ENCODE measurements around the gene FBP1. TPM values are rescaled to one million over a fixed set of nuclear protein-coding genes. Genes with fewer than 3 reads are reported as not detected.

FBP1 gene
- total RNA-seq, 1 experiment from 2014 or later: 1.9 TPM

- no peak overlapping the region for H2BK15ac ChIP-seq (ENCODE audit: low read depth, low read length)
- peaks cover 0 to 2% (median 0%) of the 10 kb centered on the region in 3 experiments; a peak in 2 of 7 replicates for H3K36me3 Mint-ChIP-seq (ENCODE audit: insufficient read depth in 1 of 3, low read depth in 3 of 3)
- H3K18ac ChIP-seq (ENCODE audit: insufficient read length, low read depth, low read length): no peak overlapping the region
- peaks cover 40% of the 10 kb centered on the region for H3K27me3 Mint-ChIP-seq (ENCODE audit: low read depth)
- H3K4me1 Mint-ChIP-seq: peaks cover 5 to 19% of the 10 kb centered on the region in 2 experiments; a peak in 3 of 4 replicates
- no peak overlapping the region for H3K23ac ChIP-seq (ENCODE audit: insufficient read length, low read depth, low read length)
- H3K4me1 ChIP-seq (ENCODE audit: insufficient read depth, low read length): peaks cover 4% of the 10 kb centered on the region; the same call in 1 of the 2 replicates
- no peak for DNase-seq
- TF ChIP-seq CTCF (conservative IDR thresholded peaks at IDR 0.05): no peak
- H2BK20ac ChIP-seq (ENCODE audit: low read depth, low read length, poor library complexity, severe bottlenecking): no peak overlapping the region
- H2AFZ ChIP-seq (ENCODE audit: low read length): no peak overlapping the region
- WGBS (ENCODE audit: extremely low coverage, insufficient read length, low lambda C conversion rate): no CpG with 5 or more reads among the region's 4 CpGs
- H3K4ac ChIP-seq (ENCODE audit: low read depth, low read length): no peak overlapping the region
- no peak overlapping the region for H3K9ac ChIP-seq (ENCODE audit: extremely low read depth, insufficient read length, low read length)
- no peaks in the 10 kb centered on the region for H4K20me1 ChIP-seq (ENCODE audit: control insufficient read depth, insufficient read depth, insufficient read length)
- no peak overlapping the region for H2BK12ac ChIP-seq (ENCODE audit: insufficient read length, low read depth, low read length)
- no peaks in the 10 kb centered on the region for H3K9me3 Mint-ChIP-seq
- no peak overlapping the region for H2BK120ac ChIP-seq (ENCODE audit: low read depth, low read length, poor library complexity, severe bottlenecking)
- H4K91ac ChIP-seq (ENCODE audit: insufficient read length, low read depth, low read length): no peak overlapping the region
- no peaks in the 10 kb centered on the region for H3K79me1 ChIP-seq (ENCODE audit: insufficient read depth, low read depth, low read length, poor library complexity, severe bottlenecking)
- H3K14ac ChIP-seq (ENCODE audit: insufficient read depth, low read length): no peak overlapping the region
- H3K27me3 ChIP-seq (ENCODE audit: insufficient read depth, low read length): no peaks in the 10 kb centered on the region
- no peak overlapping the region for H3K56ac ChIP-seq (ENCODE audit: insufficient read length, low read depth, low read length)
- no peak overlapping the region for H3K27ac Mint-ChIP-seq
- H3K27ac ChIP-seq (ENCODE audit: insufficient read length, low read depth, low read length): no peak overlapping the region
- H2AK5ac ChIP-seq (ENCODE audit: insufficient read length, low read length): no peak overlapping the region
- no peak overlapping the region for H2BK5ac ChIP-seq (ENCODE audit: insufficient read length, low read length)
- no peak overlapping the region for H3K4me2 ChIP-seq (ENCODE audit: insufficient read depth, insufficient read length, low read length)
- no peak overlapping the region for H3T11ph ChIP-seq (ENCODE audit: low read length)
- no peak overlapping the region for H4K5ac ChIP-seq (ENCODE audit: insufficient read length, low read depth, low read length)
- H3K4me3 Mint-ChIP-seq: no peak overlapping the region
- no peaks in the 10 kb centered on the region for H3K23me2 ChIP-seq (ENCODE audit: insufficient read length, low read depth, low read length, poor library complexity, severe bottlenecking)
- no peak overlapping the region for H4K8ac ChIP-seq (replicated peaks; ENCODE audit: insufficient read length, low read depth, low read length)
- no peaks in the 10 kb centered on the region for H3K9me3 ChIP-seq (ENCODE audit: control insufficient read depth, low read depth, low read length)
- no peaks in the 10 kb centered on the region for H3K79me2 ChIP-seq (ENCODE audit: insufficient read depth, low read length)
Measured at GRCh38 chr9:94650949-94651348, 11.6 kb upstream of the FBP1 start.

Measured in H9 (cell line).